ENCODE results near the gene SERTAD2.

Gene SERTAD2

GRCh38 chr2:64683771-64684510 is 30.2 kb upstream of the SERTAD2 start:
- no CpG with 5 or more reads among the region's 9 CpGs for WGBS (ENCODE audit: extremely low coverage, insufficient coverage, insufficient read length)
- Histone ChIP-seq H2AK5ac (ENCODE audit: low read length) (no peak overlapping the region), H3K14ac (ENCODE audit: low read length) (no peak overlapping the region), H3K79me2 (ENCODE audit: control insufficient read depth, insufficient read depth, low read length, poor library complexity) (no peaks in the 10 kb centered on the region), H2BK120ac (ENCODE audit: insufficient read depth, low read length, poor library complexity) (no peak overlapping the region), H4K12ac (ENCODE audit: low read depth, low read length) (no peak overlapping the region), H3K9ac (ENCODE audit: low read length) (no peak overlapping the region), H2BK12ac (ENCODE audit: low read length) (no peak overlapping the region), H3K4me2 (ENCODE audit: low read length) (no peak overlapping the region), H3K9me3 (ENCODE audit: insufficient read depth, low read depth, low read length) (peaks cover 1% of the 10 kb centered on the region), H4K8ac (ENCODE audit: low read depth, low read length) (no peak overlapping the region), H3K27ac (ENCODE audit: low read depth, low read length) (no peak overlapping the region), H4K91ac (ENCODE audit: low read depth, low read length) (no peak overlapping the region), H3K36me3 (ENCODE audit: control insufficient read depth in 1 of 2, insufficient read depth in 2 of 2, low read length in 2 of 2) (no peaks in the 10 kb centered on the region), H3K4me1 (ENCODE audit: control insufficient read depth in 1 of 2, insufficient read depth in 2 of 2, low read length in 2 of 2) (peaks cover 0 to 3% of the 10 kb centered on the region in 2 experiments), H3K4me3 (ENCODE audit: low read depth, low read length) (no peak overlapping the region), H3K79me1 (ENCODE audit: low read length) (no peaks in the 10 kb centered on the region), H3K4ac (ENCODE audit: low read depth, low read length) (no peak overlapping the region), H3K18ac (ENCODE audit: low read length) (no peak overlapping the region), H2BK5ac (ENCODE audit: low read depth, low read length, poor library complexity) (no peak overlapping the region), H3K23ac (ENCODE audit: low read length) (no peak overlapping the region), H3K27me3 (ENCODE audit: insufficient read depth, low read length) (no peaks in the 10 kb centered on the region), H2AFZ (ENCODE audit: insufficient read depth, low read length, poor library complexity) (no peak overlapping the region)
- DNase-seq = no peak

- Histone ChIP-seq H3K4me2 (ENCODE audit: low read length) (no peak overlapping the region), H3K18ac (ENCODE audit: low read length) (no peak overlapping the region), H2BK12ac (ENCODE audit: low read length) (no peak overlapping the region), H3K4me3 (ENCODE audit: low read depth, low read length) (no peak overlapping the region), H3K9me3 (ENCODE audit: insufficient read depth, low read depth, low read length) (no peaks in the 10 kb centered on the region), H4K12ac (ENCODE audit: low read depth, low read length) (no peak overlapping the region), H2AK5ac (ENCODE audit: low read length) (no peak overlapping the region), H3K27me3 (ENCODE audit: insufficient read depth, low read length) (no peaks in the 10 kb centered on the region), H2AFZ (ENCODE audit: insufficient read depth, low read length, poor library complexity) (no peak overlapping the region), H3K27ac (ENCODE audit: low read depth, low read length) (no peak overlapping the region), H3K4me1 (ENCODE audit: control insufficient read depth in 1 of 2, insufficient read depth in 2 of 2, low read length in 2 of 2) (peaks cover 0 to 2% of the 10 kb centered on the region in 2 experiments), H3K14ac (ENCODE audit: low read length) (no peak overlapping the region), H3K79me2 (ENCODE audit: control insufficient read depth, insufficient read depth, low read length, poor library complexity) (no peaks in the 10 kb centered on the region), H4K8ac (ENCODE audit: low read depth, low read length) (no peak overlapping the region), H3K4ac (ENCODE audit: low read depth, low read length) (no peak overlapping the region), H3K9ac (ENCODE audit: low read length) (no peak overlapping the region), H3K23ac (ENCODE audit: low read length) (no peak overlapping the region), H4K91ac (ENCODE audit: low read depth, low read length) (no peak overlapping the region), H3K79me1 (ENCODE audit: low read length) (no peaks in the 10 kb centered on the region), H2BK5ac (ENCODE audit: low read depth, low read length, poor library complexity) (no peak overlapping the region), H2BK120ac (ENCODE audit: insufficient read depth, low read length, poor library complexity) (no peak overlapping the region), H3K36me3 (ENCODE audit: control insufficient read depth in 1 of 2, insufficient read depth in 2 of 2, low read length in 2 of 2) (no peaks in the 10 kb centered on the region)
- no CpG with 5 or more reads among the region's 2 CpGs for WGBS (ENCODE audit: extremely low coverage, insufficient coverage, insufficient read length)
- DNase-seq = no peak
Observed at GRCh38 chr2:64681479-64681967, 27.8 kb upstream of the SERTAD2 start.

GRCh38 chr2:64679673-64680425 is 26.1 kb upstream of the SERTAD2 start:
- Histone ChIP-seq H3K4me1 (ENCODE audit: control insufficient read depth in 1 of 2, insufficient read depth in 2 of 2, low read length in 2 of 2) (no peaks in the 10 kb centered on the region), H4K8ac (ENCODE audit: low read depth, low read length) (no peak overlapping the region), H3K14ac (ENCODE audit: low read length) (no peak overlapping the region), H2BK12ac (ENCODE audit: low read length) (no peak overlapping the region), H2BK120ac (ENCODE audit: insufficient read depth, low read length, poor library complexity) (no peak overlapping the region), H3K79me1 (ENCODE audit: low read length) (no peaks in the 10 kb centered on the region), H3K36me3 (ENCODE audit: control insufficient read depth in 1 of 2, insufficient read depth in 2 of 2, low read length in 2 of 2) (no peaks in the 10 kb centered on the region), H2AK5ac (ENCODE audit: low read length) (no peak overlapping the region), H3K18ac (ENCODE audit: low read length) (no peak overlapping the region), H2BK5ac (ENCODE audit: low read depth, low read length, poor library complexity) (no peak overlapping the region), H3K27me3 (ENCODE audit: insufficient read depth, low read length) (no peaks in the 10 kb centered on the region), H3K9ac (ENCODE audit: low read length) (no peak overlapping the region), H4K91ac (ENCODE audit: low read depth, low read length) (no peak overlapping the region), H4K12ac (ENCODE audit: low read depth, low read length) (no peak overlapping the region), H3K4me3 (ENCODE audit: low read depth, low read length) (no peak overlapping the region), H3K9me3 (ENCODE audit: insufficient read depth, low read depth, low read length) (no peaks in the 10 kb centered on the region), H3K27ac (ENCODE audit: low read depth, low read length) (no peak overlapping the region), H3K23ac (ENCODE audit: low read length) (no peak overlapping the region), H3K4ac (ENCODE audit: low read depth, low read length) (no peak overlapping the region), H2AFZ (ENCODE audit: insufficient read depth, low read length, poor library complexity) (no peak overlapping the region), H3K4me2 (ENCODE audit: low read length) (no peak overlapping the region), H3K79me2 (ENCODE audit: control insufficient read depth, insufficient read depth, low read length, poor library complexity) (no peaks in the 10 kb centered on the region)
- no CpG with 5 or more reads among the region's 6 CpGs for WGBS (ENCODE audit: extremely low coverage, insufficient coverage, insufficient read length)
- no peak for DNase-seq

- Histone ChIP-seq H3K9me3 (ENCODE audit: insufficient read depth, low read depth, low read length) (no peaks in the 10 kb centered on the region), H3K79me1 (ENCODE audit: low read length) (no peaks in the 10 kb centered on the region), H3K4me2 (ENCODE audit: low read length) (no peak overlapping the region), H3K4ac (ENCODE audit: low read depth, low read length) (no peak overlapping the region), H3K23ac (ENCODE audit: low read length) (no peak overlapping the region), H3K18ac (ENCODE audit: low read length) (no peak overlapping the region), H3K79me2 (ENCODE audit: control insufficient read depth, insufficient read depth, low read length, poor library complexity) (no peaks in the 10 kb centered on the region), H3K36me3 (ENCODE audit: control insufficient read depth in 1 of 2, insufficient read depth in 2 of 2, low read length in 2 of 2) (no peaks in the 10 kb centered on the region), H4K91ac (ENCODE audit: low read depth, low read length) (no peak overlapping the region), H3K27ac (ENCODE audit: low read depth, low read length) (no peak overlapping the region), H3K9ac (ENCODE audit: low read length) (no peak overlapping the region), H3K4me3 (ENCODE audit: low read depth, low read length) (no peak overlapping the region), H3K27me3 (ENCODE audit: insufficient read depth, low read length) (no peaks in the 10 kb centered on the region), H2BK120ac (ENCODE audit: insufficient read depth, low read length, poor library complexity) (no peak overlapping the region), H2BK5ac (ENCODE audit: low read depth, low read length, poor library complexity) (no peak overlapping the region), H3K4me1 (ENCODE audit: control insufficient read depth in 1 of 2, insufficient read depth in 2 of 2, low read length in 2 of 2) (no peaks in the 10 kb centered on the region), H3K14ac (ENCODE audit: low read length) (no peak overlapping the region), H2BK12ac (ENCODE audit: low read length) (no peak overlapping the region), H4K12ac (ENCODE audit: low read depth, low read length) (no peak overlapping the region), H2AK5ac (ENCODE audit: low read length) (no peak overlapping the region), H4K8ac (ENCODE audit: low read depth, low read length) (no peak overlapping the region), H2AFZ (ENCODE audit: insufficient read depth, low read length, poor library complexity) (no peak overlapping the region)
- no peak for DNase-seq
- WGBS (ENCODE audit: extremely low coverage, insufficient coverage, insufficient read length) = no CpG with 5 or more reads among the region's 3 CpGs
Observed at GRCh38 chr2:64678771-64679590, 25.3 kb upstream of the SERTAD2 start.

Measured in trophoblast cell (in vitro differentiated cells and primary cell).